Caco-2 (cell line): Measurements from ENCODE around the gene PADI6. TPM values are rescaled to one million over a fixed set of nuclear protein-coding genes. Genes with fewer than 3 reads are reported as not detected.

Source experiments
- BruUV-seq: library from RNA; stranded (reverse); fragments of 400-500 nt; replicated peaks from 2 replicates; lab custom pipeline; 2021; lab: Mats Ljungman, UMichigan
- CTCF ChIA-PET: fragments of 300-600 bp; sonication (Branson Sonifier 250); formaldehyde crosslinking; loops from one replicate; lab custom pipeline; 2022; ENCODE audit warnings: antibody characterized with exemption; lab: Charles Lee
- POLR2A ChIA-PET: fragments of 300-600 bp; sonication (Branson Sonifier 250); formaldehyde crosslinking; loops from one replicate; lab custom pipeline; 2022; ENCODE audit warnings: antibody characterized with exemption; lab: Charles Lee
- DNase-seq, 2 experiments: peaks; one replicate each; pipeline versions ENCODE4 v3.0.0 to v3.0.0-alpha.2; 2020 to 2022
- H3K27me3 ChIP-seq: replicated peaks from 2 replicates; pipeline ENCODE4 v1.6.0; 2011; ENCODE audit warnings: low read length; ENCODE audit not compliant: control insufficient read depth, insufficient read depth
- H3K36me3 ChIP-seq: 2 replicates; pipeline ENCODE4 v1.5.1; 2011; ENCODE audit warnings: low read length; ENCODE audit not compliant: control insufficient read depth, insufficient read depth
- H3K4me1 ChIP-seq: fragments of 250-450 bp; sonication (Bioruptor Pico); 2 replicates; pipeline ENCODE4 v1.5.1; 2020; ENCODE audit warnings: mild to moderate bottlenecking
- H3K4me3 ChIP-seq: 2 replicates; pipeline ENCODE4 v1.5.1; 2011; ENCODE audit warnings: low read depth, mild to moderate bottlenecking, control low read depth, low read length
- H3K9me3 ChIP-seq: fragments of 250-450 bp; sonication (Bioruptor Pico); 2 replicates; pipeline ENCODE4 v1.5.1; 2020; ENCODE audit warnings: mild to moderate bottlenecking, moderate library complexity
- H3K27ac Mint-ChIP-seq: one replicate; pipeline ENCODE4 v1.8.0; 2022; ENCODE audit warnings: mixed read lengths; ENCODE audit not compliant: unreplicated experiment
- H3K27me3 Mint-ChIP-seq: one replicate; pipeline ENCODE4 v1.8.0; 2022; ENCODE audit warnings: mixed read lengths; ENCODE audit not compliant: insufficient read depth, unreplicated experiment
- H3K36me3 Mint-ChIP-seq: one replicate; pipeline ENCODE4 v1.8.0; 2022; ENCODE audit warnings: mild to moderate bottlenecking, mixed read lengths; ENCODE audit not compliant: insufficient read depth, unreplicated experiment
- H3K4me1 Mint-ChIP-seq: one replicate; pipeline ENCODE4 v1.8.0; 2022; ENCODE audit warnings: low read depth, mixed read lengths; ENCODE audit not compliant: unreplicated experiment
- H3K4me3 Mint-ChIP-seq: one replicate; pipeline ENCODE4 v1.8.0; 2022; ENCODE audit warnings: mild to moderate bottlenecking, moderate library complexity, mixed read lengths; ENCODE audit not compliant: unreplicated experiment
- H3K9me3 Mint-ChIP-seq: one replicate; pipeline ENCODE4 v1.8.0; 2022; ENCODE audit warnings: mixed read lengths; ENCODE audit not compliant: unreplicated experiment
- CTCF ChIP-seq, 2 experiments: fragments of 200-600 bp in 1 of 2; IDR thresholded peaks; 1 replicate in 1 of 2; 2 replicates in 1 of 2; pipeline versions ENCODE4 v1.5.1 to v1.8.0; 2011 to 2022; ENCODE audit warnings: antibody characterized with exemption in 1 of 2, control low read depth in 1 of 2, inconsistent platforms in 1 of 2, low read depth in 1 of 2, low read length in 1 of 2, mild to moderate bottlenecking in 1 of 2, moderate library complexity in 1 of 2; ENCODE audit not compliant: insufficient read depth in 1 of 2, severe bottlenecking in 1 of 2, unreplicated experiment in 1 of 2
- intact Hi-C: fragments of 100-400 bp; cut with micrococcal nuclease; formaldehyde crosslinking; loops from one replicate; pipeline ENCODE4 v1.10.0; 2022; ENCODE audit not compliant: unreplicated experiment
- total RNA-seq: library from RNA; stranded (reverse); gene quantifications from 2 replicates; pipeline ENCODE4 v1.2.3, GENCODE V29; 2022

Gene PADI6
- total RNA-seq, 1 experiment from 2014 or later: not detected

GRCh38 chr1:17409391-17409811, 37.4 kb downstream of the PADI6 start:
- no peak for TF ChIP-seq CTCF (IDR thresholded peaks at IDR 0.05; ENCODE audit: insufficient read depth in 1 of 2, low read depth in 1 of 2, low read length in 1 of 2, severe bottlenecking in 1 of 2, unreplicated experiment in 1 of 2)
- Mint-ChIP-seq H3K27me3 (no peaks in the 10 kb centered on the region), H3K4me3 (no peak overlapping the region), H3K36me3 (peaks cover 87% of the 10 kb centered on the region), H3K27ac (no peak overlapping the region), H3K9me3 (no peaks in the 10 kb centered on the region), H3K4me1 (no peaks in the 10 kb centered on the region)
- ChIA-PET CTCF (no interaction called here), POLR2A (no interaction called here)
- Histone ChIP-seq H3K36me3 (peaks cover 4% of the 10 kb centered on the region; the same call in 1 of the 2 replicates), H3K4me1 (no peaks in the 10 kb centered on the region), H3K9me3 (no peaks in the 10 kb centered on the region), H3K27me3 (no peaks in the 10 kb centered on the region), H3K4me3 (no peak overlapping the region)
- no peak for DNase-seq
- intact Hi-C loops: loop anchor here (10.0 kb wide), 1 partner anchor 65 kb away; no protein-coding TSS in a partner anchor
- no TSS peak for BruUV-seq

GRCh38 chr1:17412093-17412870, 40.3 kb downstream of the PADI6 start:
- H3K9me3 Mint-ChIP-seq: no peaks in the 10 kb centered on the region
- intact Hi-C loops: no loop called here
- no peaks in the 10 kb centered on the region for H3K27me3 Mint-ChIP-seq
- ChIA-PET CTCF (no interaction called here), POLR2A (no interaction called here)
- Histone ChIP-seq H3K27me3 (no peaks in the 10 kb centered on the region), H3K36me3 (peaks cover 4% of the 10 kb centered on the region; the same call in 1 of the 2 replicates), H3K4me1 (no peaks in the 10 kb centered on the region), H3K4me3 (no peak overlapping the region), H3K9me3 (no peaks in the 10 kb centered on the region)
- no peaks in the 10 kb centered on the region for H3K4me1 Mint-ChIP-seq
- peaks cover 92% of the 10 kb centered on the region for H3K36me3 Mint-ChIP-seq
- no peak for TF ChIP-seq CTCF (IDR thresholded peaks at IDR 0.05; ENCODE audit: insufficient read depth in 1 of 2, low read depth in 1 of 2, low read length in 1 of 2, severe bottlenecking in 1 of 2, unreplicated experiment in 1 of 2)
- no TSS peak for BruUV-seq
- H3K27ac Mint-ChIP-seq: no peak overlapping the region
- H3K4me3 Mint-ChIP-seq: no peak overlapping the region
- peak; percentile 6 to 45 for DNase-seq

- H3K4me1 ChIP-seq: no peaks in the 10 kb centered on the region
- CTCF ChIA-PET: no interaction called here
- H3K36me3 Mint-ChIP-seq: peaks cover 93% of the 10 kb centered on the region
- no peaks in the 10 kb centered on the region for H3K4me1 Mint-ChIP-seq
- no peak overlapping the region for H3K4me3 Mint-ChIP-seq
- no peak overlapping the region for H3K4me3 ChIP-seq
- no peak overlapping the region for H3K27ac Mint-ChIP-seq
- H3K9me3 Mint-ChIP-seq: no peaks in the 10 kb centered on the region
- no peak for DNase-seq
- BruUV-seq: no TSS peak
- peaks cover 4% of the 10 kb centered on the region; the same call in 1 of the 2 replicates for H3K36me3 ChIP-seq
- H3K27me3 ChIP-seq: no peaks in the 10 kb centered on the region
- H3K27me3 Mint-ChIP-seq: no peaks in the 10 kb centered on the region
- POLR2A ChIA-PET: no interaction called here
- intact Hi-C loops: no loop called here
- TF ChIP-seq CTCF (IDR thresholded peaks at IDR 0.05; ENCODE audit: insufficient read depth in 1 of 2, low read depth in 1 of 2, low read length in 1 of 2, severe bottlenecking in 1 of 2, unreplicated experiment in 1 of 2): no peak
- no peaks in the 10 kb centered on the region for H3K9me3 ChIP-seq
Measured at GRCh38 chr1:17414022-17414421, 42.0 kb downstream of the PADI6 start.
